ENCODE measurements around the gene SLC4A7. TPM values are rescaled to one million over a fixed set of nuclear protein-coding genes. Genes with fewer than 3 reads are reported as not detected.

The SLC4A7 gene
- total RNA-seq, 1 experiment from 2014 or later: 90.8 TPM

- no peak for TF ChIP-seq ZNF425 (CRISPR knock-in tag; conservative IDR thresholded peaks at IDR 0.05)
- no peak for TF ChIP-seq ARID4B (CRISPR knock-in tag; IDR thresholded peaks at IDR 0.05; ENCODE audit: borderline replicate concordance)
- no peak for TF ChIP-seq PRRX2 (CRISPR knock-in tag; IDR thresholded peaks at IDR 0.05)
- no peak for TF ChIP-seq CBFB (CRISPR knock-in tag; IDR thresholded peaks at IDR 0.05; ENCODE audit: low read depth)
- TF ChIP-seq AFF4 (CRISPR knock-in tag; IDR thresholded peaks at IDR 0.05; ENCODE audit: borderline replicate concordance): no peak
- TF ChIP-seq MYBL2 (CRISPR knock-in tag; IDR thresholded peaks at IDR 0.05): no peak
- no peak for TF ChIP-seq ZNF317 (CRISPR knock-in tag; IDR thresholded peaks at IDR 0.05; ENCODE audit: borderline replicate concordance, low read depth)
Observed at GRCh38 chr3:27345959-27346865, 138.0 kb downstream of the SLC4A7 start (continued).

- TF ChIP-seq RELA (CRISPR knock-in tag; IDR thresholded peaks at IDR 0.05; ENCODE audit: borderline replicate concordance) (no peak), STAT6 (CRISPR knock-in tag; conservative IDR thresholded peaks at IDR 0.05; ENCODE audit: low read depth) (no peak), ATF6 (CRISPR knock-in tag; IDR thresholded peaks at IDR 0.05) (no peak), ZNF263 (CRISPR knock-in tag; IDR thresholded peaks at IDR 0.05; ENCODE audit: low read depth) (no peak), CTCF (IDR thresholded peaks at IDR 0.05) (no peak)
- no peak overlapping the region for H3K27ac Mint-ChIP-seq
- peaks cover 2% of the 10 kb centered on the region; the same call in 1 of the 2 replicates for H3K4me1 Mint-ChIP-seq
- DNase-seq (ENCODE audit: low spot score) (no peak), ATAC-seq (no peak)
- H3K27me3 Mint-ChIP-seq (ENCODE audit: low read depth): no peaks in the 10 kb centered on the region
- no peaks in the 10 kb centered on the region for H3K9me3 Mint-ChIP-seq
- H3K4me3 Mint-ChIP-seq: no peak overlapping the region
- H3K36me3 Mint-ChIP-seq: no peaks in the 10 kb centered on the region
- POLR2A ChIA-PET: no interaction called here
- CTCF ChIA-PET: interaction anchor here (2.4 kb wide), 1 partner anchor 12 kb away, joined by 11 read pairs; no protein-coding TSS in a partner anchor
Observed at GRCh38 chr3:27345493-27345892, 138.7 kb downstream of the SLC4A7 start.

All from WTC11 (cell line).